Retinal pigment epithelial cell (primary cell): ENCODE results near the gene TBC1D4.
"Not testable (repeated sequence)": the region's sequence is repeated elsewhere in the genome, so short reads cannot be mapped to it uniquely, and the experiment has no call there.

ENCODE experiments used
- DNase-seq: peaks from one replicate; pipeline ENCODE4 v3.0.0-alpha.2; 2010; ENCODE audit warnings: low read depth
- H3K4me3 ChIP-seq: 2 replicates; pipeline ENCODE4 v1.5.1; 2011; ENCODE audit warnings: mild to moderate bottlenecking, low read length, control low read depth, moderate library complexity
- TF ChIP-seq, protein P1 (sequence below): conservative IDR thresholded peaks from 2 replicates; pipeline ENCODE4 v1.5.1; 2011; ENCODE audit warnings: low read depth, low read length, control low read depth, inconsistent platforms

Gene TBC1D4

DNA sequence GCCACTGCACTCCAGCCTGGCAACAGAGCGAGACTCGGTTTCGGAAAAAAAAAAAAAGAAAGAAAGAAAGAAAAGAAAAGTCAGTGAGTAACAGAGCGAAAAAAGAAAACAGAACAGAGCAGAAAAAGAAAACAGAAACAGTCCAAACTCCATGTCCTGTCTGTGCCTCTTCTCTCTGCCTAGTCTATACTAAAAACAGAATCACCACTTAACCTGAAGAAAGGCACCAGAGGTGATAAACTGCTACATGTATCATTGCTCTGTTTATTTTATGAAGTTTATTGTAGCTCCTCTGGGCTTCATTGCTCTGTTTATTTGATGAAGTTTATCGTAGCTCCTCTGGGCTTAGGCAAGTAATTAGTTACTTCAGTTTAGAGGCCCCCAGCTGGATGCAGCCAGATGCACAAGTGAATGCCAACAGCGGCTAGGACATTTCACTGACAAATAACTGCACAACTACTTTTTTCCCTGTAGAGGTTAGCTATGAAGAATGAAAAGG is 39.2 kb downstream of the TBC1D4 start:
- DNase-seq: no peak

DNA sequence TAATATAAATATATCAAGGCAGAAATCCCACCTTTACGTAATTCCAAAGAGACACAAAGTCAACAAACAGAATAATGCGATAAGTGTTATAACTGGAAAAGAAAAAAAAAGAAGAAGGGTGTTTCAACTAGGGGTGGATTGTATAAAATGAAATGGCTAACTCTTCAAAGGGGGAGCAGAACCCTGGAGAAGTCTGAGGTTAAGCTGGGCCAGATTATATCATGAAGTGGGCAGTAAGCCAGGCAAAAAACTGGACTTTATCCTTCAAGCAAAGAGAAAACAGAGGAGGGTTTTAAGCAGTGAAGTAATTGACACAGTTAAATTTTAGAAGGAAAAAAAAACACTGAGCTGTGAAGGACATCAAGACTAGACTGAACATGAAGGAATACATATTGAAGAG is 41.9 kb downstream of the TBC1D4 start:
- H3K4me3 ChIP-seq: no peak overlapping the region
- TF ChIP-seq, protein P1, sequence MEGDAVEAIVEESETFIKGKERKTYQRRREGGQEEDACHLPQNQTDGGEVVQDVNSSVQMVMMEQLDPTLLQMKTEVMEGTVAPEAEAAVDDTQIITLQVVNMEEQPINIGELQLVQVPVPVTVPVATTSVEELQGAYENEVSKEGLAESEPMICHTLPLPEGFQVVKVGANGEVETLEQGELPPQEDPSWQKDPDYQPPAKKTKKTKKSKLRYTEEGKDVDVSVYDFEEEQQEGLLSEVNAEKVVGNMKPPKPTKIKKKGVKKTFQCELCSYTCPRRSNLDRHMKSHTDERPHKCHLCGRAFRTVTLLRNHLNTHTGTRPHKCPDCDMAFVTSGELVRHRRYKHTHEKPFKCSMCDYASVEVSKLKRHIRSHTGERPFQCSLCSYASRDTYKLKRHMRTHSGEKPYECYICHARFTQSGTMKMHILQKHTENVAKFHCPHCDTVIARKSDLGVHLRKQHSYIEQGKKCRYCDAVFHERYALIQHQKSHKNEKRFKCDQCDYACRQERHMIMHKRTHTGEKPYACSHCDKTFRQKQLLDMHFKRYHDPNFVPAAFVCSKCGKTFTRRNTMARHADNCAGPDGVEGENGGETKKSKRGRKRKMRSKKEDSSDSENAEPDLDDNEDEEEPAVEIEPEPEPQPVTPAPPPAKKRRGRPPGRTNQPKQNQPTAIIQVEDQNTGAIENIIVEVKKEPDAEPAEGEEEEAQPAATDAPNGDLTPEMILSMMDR: no peak
- no peak for DNase-seq

More for the DNA sequence above, 39.2 kb downstream of the TBC1D4 start:
- H3K4me3 ChIP-seq: no peak overlapping the region
- TF ChIP-seq, protein P1: no peak

DNA sequence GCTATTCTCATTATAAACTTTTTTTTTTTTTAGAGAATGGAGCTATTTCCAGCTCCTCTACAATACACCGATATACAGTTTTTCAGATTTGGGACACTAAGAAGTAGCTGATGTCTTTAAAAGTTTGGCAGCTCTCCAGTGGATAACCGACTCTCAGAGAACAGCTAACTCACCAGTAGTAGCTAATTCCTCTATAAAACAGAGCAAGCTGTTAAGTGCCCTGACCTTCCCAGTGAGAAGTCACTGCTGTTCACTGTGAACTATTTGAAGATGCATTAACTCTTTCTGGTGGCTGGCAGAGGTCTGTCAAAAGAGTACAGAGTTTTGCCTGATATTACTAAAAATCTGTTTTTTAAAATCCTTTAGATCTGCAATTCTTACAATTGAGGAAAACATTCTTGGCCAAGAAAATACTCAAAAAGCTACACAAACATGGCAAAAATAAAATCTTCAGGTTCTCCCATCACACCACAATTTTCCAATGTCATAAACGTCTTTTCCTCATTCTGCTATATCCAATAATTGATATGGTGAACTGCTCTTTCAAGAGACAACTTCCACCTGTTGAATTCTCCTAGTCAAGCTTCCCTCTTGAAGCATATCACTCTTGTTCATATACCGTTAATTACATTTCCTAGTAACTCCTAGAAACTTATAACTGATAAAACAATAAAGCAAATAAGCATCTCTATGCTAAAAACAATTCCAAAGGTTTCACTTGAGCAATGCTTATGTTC is 44.2 kb downstream of the TBC1D4 start:
- no peak overlapping the region for H3K4me3 ChIP-seq
- no peak for DNase-seq
- TF ChIP-seq, protein P1: no peak

DNA sequence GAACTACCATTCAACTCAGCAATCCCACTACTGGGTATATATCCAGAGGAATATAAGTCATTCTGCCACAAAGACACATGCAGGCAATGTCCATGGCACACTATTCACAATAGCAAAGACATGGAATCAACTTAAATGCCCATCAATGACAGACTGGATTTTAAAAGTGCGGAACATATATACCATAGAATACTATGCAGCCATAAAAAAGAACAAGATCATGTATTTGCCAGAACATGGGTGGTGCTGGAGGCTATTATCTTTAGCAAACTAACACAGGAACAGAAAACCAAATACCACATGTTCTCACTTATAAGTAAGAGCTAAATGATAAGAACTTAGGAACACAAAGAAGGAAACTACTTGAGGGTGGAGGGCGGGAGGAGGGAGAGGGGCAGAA is 47.8 kb downstream of the TBC1D4 start:
- not testable (repeated sequence) for DNase-seq, H3K4me3 ChIP-seq

DNA sequence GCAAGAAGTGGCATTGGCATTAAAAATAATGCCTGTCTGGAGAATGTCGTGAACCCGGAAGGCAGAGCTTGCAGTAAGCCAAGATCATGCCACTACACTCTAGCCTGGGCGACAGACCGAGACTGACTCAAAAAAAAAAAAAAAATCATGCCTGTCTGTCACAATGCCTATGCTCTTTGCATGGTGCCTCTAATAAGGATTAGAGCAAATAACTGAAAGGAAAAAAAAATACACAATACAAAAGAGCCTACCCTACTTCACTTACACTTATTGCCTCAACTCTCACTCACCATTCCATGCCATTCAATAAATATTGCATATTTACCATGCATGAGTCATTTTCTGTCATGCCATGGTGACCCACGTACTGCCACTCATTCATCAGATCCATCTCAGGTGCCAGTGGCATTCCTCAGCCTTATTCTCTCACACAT is 49.1 kb downstream of the TBC1D4 start:
- DNase-seq: no peak
- TF ChIP-seq, protein P1: no peak
- no peak overlapping the region for H3K4me3 ChIP-seq

DNA sequence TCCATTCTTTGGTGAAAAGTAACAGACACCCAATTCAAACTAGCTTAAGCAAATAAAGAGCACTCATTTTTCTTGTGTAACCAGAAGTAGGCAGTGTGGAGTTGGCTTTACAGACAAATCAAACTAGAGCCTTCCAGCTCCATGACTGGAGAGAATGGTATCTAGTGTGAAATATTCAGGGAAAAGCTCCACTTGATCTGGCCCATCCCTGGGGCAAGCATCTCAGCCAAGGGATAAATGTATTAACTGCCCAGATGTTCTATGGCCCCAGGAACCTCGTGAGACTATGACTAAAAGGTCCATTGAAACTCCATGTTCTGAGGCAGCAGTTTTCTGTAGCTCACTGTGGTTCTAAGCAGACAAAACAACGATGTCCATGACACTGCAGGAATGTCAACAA is 49.9 kb downstream of the TBC1D4 start:
- no peak for DNase-seq
- TF ChIP-seq, protein P1: peak; percentile 11
- H3K4me3 ChIP-seq: no peak overlapping the region

DNA sequence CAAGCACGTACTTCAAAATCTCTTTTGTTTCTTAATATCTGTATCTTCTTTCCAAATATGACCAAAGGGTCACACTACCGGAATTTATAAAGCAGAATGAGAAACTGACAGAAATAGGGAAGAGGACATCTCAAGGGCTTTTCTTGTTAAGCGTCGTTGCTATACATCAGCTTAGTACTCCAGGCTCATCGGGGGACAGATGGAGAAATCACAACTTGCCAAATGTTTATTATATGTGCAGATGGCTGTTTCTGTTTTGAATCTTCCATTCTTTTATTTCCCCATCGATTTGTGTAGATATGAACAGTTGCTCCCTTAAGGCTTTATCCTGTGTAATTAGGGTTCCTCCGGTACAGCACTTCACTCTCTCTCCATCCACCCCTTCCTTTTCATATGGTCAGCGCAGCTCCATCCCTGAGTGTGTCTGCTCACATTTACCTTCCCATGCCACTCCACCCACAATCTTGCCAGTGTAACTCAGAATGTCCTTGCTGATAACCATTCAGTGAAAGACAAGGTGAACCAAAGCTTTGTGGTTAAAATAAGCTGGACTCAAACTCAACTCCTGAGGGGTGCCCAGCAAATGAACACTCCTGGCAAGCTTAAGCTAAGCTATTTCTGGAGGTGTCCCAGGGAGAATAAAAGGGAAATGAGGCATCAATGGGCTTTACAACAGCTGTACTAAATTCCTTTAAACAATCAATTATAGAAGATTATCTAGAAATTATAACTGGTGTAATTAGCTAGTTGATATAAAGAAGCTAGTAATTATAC is 51.3 kb downstream of the TBC1D4 start:
- no peak for DNase-seq
- TF ChIP-seq, protein P1: no peak
- no peak overlapping the region for H3K4me3 ChIP-seq
